ENCODE results near the gene TPPP. TPM values are rescaled to one million over a fixed set of nuclear protein-coding genes. Genes with fewer than 3 reads are reported as not detected.
A peak's percentile ranks its signal among the peaks of the same experiment; 100 is the strongest.
"Not testable (repeated sequence)": the region's sequence is repeated elsewhere in the genome, so short reads cannot be mapped to it uniquely, and the experiment has no call there.

Gene TPPP
- total RNA-seq, 1 experiment from 2014 or later, result 0.18 TPM

GRCh38 chr5:696191-696590, 3.0 kb upstream of the TPPP start:
- H3K27me3 Mint-ChIP-seq (ENCODE audit: insufficient read depth, unreplicated experiment), result peaks cover 19% of the 10 kb centered on the region
- intact Hi-C loops (cut with micrococcal nuclease; ENCODE audit: unreplicated experiment); DNase-seq; H3K9me3 Mint-ChIP-seq (ENCODE audit: unreplicated experiment); H3K36me3 ChIP-seq (ENCODE audit: control insufficient read depth, insufficient read depth, low read length); H3K27ac Mint-ChIP-seq (ENCODE audit: unreplicated experiment); H3K9me3 ChIP-seq; BruUV-seq (replicated peaks); H3K4me3 ChIP-seq (ENCODE audit: low read depth, low read length); H3K4me3 Mint-ChIP-seq (ENCODE audit: unreplicated experiment); CTCF ChIA-PET; H3K4me1 ChIP-seq; POLR2A ChIA-PET; H3K36me3 Mint-ChIP-seq (ENCODE audit: insufficient read depth, unreplicated experiment); H3K4me1 Mint-ChIP-seq (ENCODE audit: low read depth, unreplicated experiment); H3K27me3 ChIP-seq (replicated peaks; ENCODE audit: control insufficient read depth, insufficient read depth, low read length): not testable (repeated sequence)

GRCh38 chr5:695475-695874, 2.3 kb upstream of the TPPP start:
- H3K36me3 ChIP-seq (ENCODE audit: control insufficient read depth, insufficient read depth, low read length); H3K4me3 Mint-ChIP-seq (ENCODE audit: unreplicated experiment); CTCF ChIA-PET; H3K4me1 ChIP-seq; DNase-seq; H3K9me3 Mint-ChIP-seq (ENCODE audit: unreplicated experiment); H3K27me3 ChIP-seq (replicated peaks; ENCODE audit: control insufficient read depth, insufficient read depth, low read length); intact Hi-C loops (cut with micrococcal nuclease; ENCODE audit: unreplicated experiment); H3K36me3 Mint-ChIP-seq (ENCODE audit: insufficient read depth, unreplicated experiment); BruUV-seq (replicated peaks); H3K27ac Mint-ChIP-seq (ENCODE audit: unreplicated experiment); POLR2A ChIA-PET; H3K4me1 Mint-ChIP-seq (ENCODE audit: low read depth, unreplicated experiment); H3K4me3 ChIP-seq (ENCODE audit: low read depth, low read length); H3K9me3 ChIP-seq: not testable (repeated sequence)
- H3K27me3 Mint-ChIP-seq (ENCODE audit: insufficient read depth, unreplicated experiment), result peaks cover 19% of the 10 kb centered on the region

- H3K36me3 Mint-ChIP-seq (ENCODE audit: insufficient read depth, unreplicated experiment); H3K27ac Mint-ChIP-seq (ENCODE audit: unreplicated experiment); H3K9me3 ChIP-seq; H3K36me3 ChIP-seq (ENCODE audit: control insufficient read depth, insufficient read depth, low read length); CTCF ChIA-PET; H3K4me1 ChIP-seq; DNase-seq; BruUV-seq (replicated peaks); H3K9me3 Mint-ChIP-seq (ENCODE audit: unreplicated experiment); POLR2A ChIA-PET; H3K27me3 ChIP-seq (replicated peaks; ENCODE audit: control insufficient read depth, insufficient read depth, low read length); intact Hi-C loops (cut with micrococcal nuclease; ENCODE audit: unreplicated experiment); H3K4me3 Mint-ChIP-seq (ENCODE audit: unreplicated experiment); H3K4me1 Mint-ChIP-seq (ENCODE audit: low read depth, unreplicated experiment): not testable (repeated sequence)
- H3K27me3 Mint-ChIP-seq (ENCODE audit: insufficient read depth, unreplicated experiment), result peaks cover 17% of the 10 kb centered on the region
- peak overlapping the region; percentile 10; the same call in 1 of the 2 replicates for H3K4me3 ChIP-seq (ENCODE audit: low read depth, low read length)
Measured at GRCh38 chr5:694042-694431, 885 bp upstream of the TPPP start.

- H3K9me3 Mint-ChIP-seq (ENCODE audit: unreplicated experiment); BruUV-seq (replicated peaks); H3K4me1 ChIP-seq; H3K36me3 Mint-ChIP-seq (ENCODE audit: insufficient read depth, unreplicated experiment); H3K36me3 ChIP-seq (ENCODE audit: control insufficient read depth, insufficient read depth, low read length); H3K4me1 Mint-ChIP-seq (ENCODE audit: low read depth, unreplicated experiment); DNase-seq; CTCF ChIA-PET; H3K9me3 ChIP-seq; H3K27me3 ChIP-seq (replicated peaks; ENCODE audit: control insufficient read depth, insufficient read depth, low read length); POLR2A ChIA-PET; H3K27ac Mint-ChIP-seq (ENCODE audit: unreplicated experiment); H3K27me3 Mint-ChIP-seq (ENCODE audit: insufficient read depth, unreplicated experiment): not testable (repeated sequence)
- intact Hi-C loops (cut with micrococcal nuclease; ENCODE audit: unreplicated experiment), result loop anchor here (2.0 kb wide), 1 partner anchor 92 kb away; the partner anchor contains the start of gene ZDHHC11B
- H3K4me3 Mint-ChIP-seq (ENCODE audit: unreplicated experiment), result peak overlapping the region; percentile 27
- H3K4me3 ChIP-seq (ENCODE audit: low read depth, low read length), result peak overlapping the region; percentile 25
Measured at GRCh38 chr5:692529-693041, 567 bp downstream of the TPPP start.

- Histone ChIP-seq H3K4me3 (ENCODE audit: low read depth, low read length) (no peak overlapping the region), H3K27me3 (replicated peaks; ENCODE audit: control insufficient read depth, insufficient read depth, low read length) (no peaks in the 10 kb centered on the region), H3K36me3 (ENCODE audit: control insufficient read depth, insufficient read depth, low read length) (no peaks in the 10 kb centered on the region), H3K9me3 (no peaks in the 10 kb centered on the region), H3K4me1 (no peaks in the 10 kb centered on the region)
- intact Hi-C loops (cut with micrococcal nuclease; ENCODE audit: unreplicated experiment), result loop anchor here (2.0 kb wide), 1 partner anchor 93 kb away; the partner anchor contains the start of gene ZDHHC11B
- Mint-ChIP-seq H3K4me3 (ENCODE audit: unreplicated experiment) (peak overlapping the region; percentile 27), H3K27ac (ENCODE audit: unreplicated experiment) (no peak overlapping the region), H3K36me3 (ENCODE audit: insufficient read depth, unreplicated experiment) (no peaks in the 10 kb centered on the region), H3K4me1 (ENCODE audit: low read depth, unreplicated experiment) (no peaks in the 10 kb centered on the region), H3K9me3 (ENCODE audit: unreplicated experiment) (no peaks in the 10 kb centered on the region), H3K27me3 (ENCODE audit: insufficient read depth, unreplicated experiment) (peaks cover 3% of the 10 kb centered on the region)
- TF ChIP-seq CTCF (IDR thresholded peaks at IDR 0.05; ENCODE audit: insufficient read depth in 1 of 2, low read depth in 1 of 2, low read length in 1 of 2, severe bottlenecking in 1 of 2, unreplicated experiment in 1 of 2), result no peak
- DNase-seq, result no peak
- POLR2A ChIA-PET, result no interaction called here
- no TSS peak for BruUV-seq (replicated peaks)
- CTCF ChIA-PET, result no interaction called here
Measured at GRCh38 chr5:691817-692528, 1.2 kb downstream of the TPPP start.

- intact Hi-C loops (cut with micrococcal nuclease; ENCODE audit: unreplicated experiment); BruUV-seq (replicated peaks); H3K27ac Mint-ChIP-seq (ENCODE audit: unreplicated experiment): not testable (repeated sequence)
Measured at GRCh38 chr5:691049-691448, 2.1 kb downstream of the TPPP start.

More at GRCh38 chr5:691049-691448, 2.1 kb downstream of the TPPP start:
- H3K4me1 Mint-ChIP-seq (ENCODE audit: low read depth, unreplicated experiment); H3K36me3 ChIP-seq (ENCODE audit: control insufficient read depth, insufficient read depth, low read length); H3K4me3 Mint-ChIP-seq (ENCODE audit: unreplicated experiment); H3K36me3 Mint-ChIP-seq (ENCODE audit: insufficient read depth, unreplicated experiment); H3K9me3 ChIP-seq; H3K9me3 Mint-ChIP-seq (ENCODE audit: unreplicated experiment); H3K4me3 ChIP-seq (ENCODE audit: low read depth, low read length); H3K27me3 ChIP-seq (replicated peaks; ENCODE audit: control insufficient read depth, insufficient read depth, low read length); H3K27me3 Mint-ChIP-seq (ENCODE audit: insufficient read depth, unreplicated experiment); POLR2A ChIA-PET; H3K4me1 ChIP-seq; CTCF ChIA-PET; DNase-seq: not testable (repeated sequence)

All from Caco-2 (cell line).